Suppressor macrophage (primary cell): ENCODE results near the gene TMC4.
"Not testable (repeated sequence)": the region's sequence is repeated elsewhere in the genome, so short reads cannot be mapped to it uniquely, and the experiment has no call there.

Source experiments
- DNase-seq, 4 experiments: peaks; one replicate each; pipeline ENCODE4 v3.0.0-alpha.2; 2020 to 2022

Gene TMC4

GRCh38 chr19:54178581-54179261 lies 5.8 kb upstream of the TMC4 start:
- peak in 2 of 4 experiments; percentile 35 to 46 for DNase-seq

DNA sequence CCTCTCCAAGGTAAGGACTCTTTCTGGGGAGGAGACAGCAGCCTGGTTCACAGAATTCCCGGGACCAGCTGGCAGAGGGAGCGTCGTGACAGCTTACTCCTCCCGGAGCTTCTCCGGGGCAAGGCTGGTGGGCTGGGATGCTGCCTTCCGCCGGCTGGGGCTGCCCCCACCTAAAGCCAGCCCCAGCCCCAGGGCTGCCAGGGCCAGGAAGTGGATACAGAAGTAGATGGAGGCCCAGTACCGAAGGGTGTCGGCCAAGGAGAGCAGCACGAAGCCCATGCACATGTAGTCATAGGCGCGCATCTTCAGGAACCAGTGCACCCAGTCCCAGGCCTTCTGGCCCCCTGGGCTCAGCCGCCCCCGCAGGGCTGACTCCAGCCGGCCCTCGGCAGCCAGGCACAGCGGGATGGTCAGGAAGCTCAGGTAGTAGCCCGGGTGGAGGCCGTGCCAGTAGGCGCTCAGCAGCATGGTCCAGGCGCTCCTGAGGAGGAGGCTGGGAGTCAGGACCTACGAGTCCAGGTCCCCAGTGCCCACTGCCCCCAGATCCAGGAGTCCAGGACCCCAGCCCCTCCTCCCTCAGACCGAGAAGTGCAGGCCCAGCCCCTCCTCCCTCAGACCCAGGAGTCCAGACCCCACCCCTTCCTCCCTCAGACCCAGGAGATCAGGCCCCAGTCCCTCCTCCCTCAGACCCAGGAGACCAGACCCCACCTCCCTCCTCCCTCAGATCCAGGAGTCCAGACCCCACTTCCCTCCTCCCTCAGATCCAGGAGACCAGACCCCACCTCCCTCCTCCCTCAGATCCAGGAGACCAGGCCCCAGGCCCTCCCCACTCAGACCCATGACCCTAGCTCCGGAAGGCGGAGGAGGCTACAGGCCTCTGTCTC lies 1.2 kb upstream of the TMC4 start:
- no peak for DNase-seq

- DNase-seq: no peak
Observed at GRCh38 chr19:54173359-54173699, 369 bp upstream of the TMC4 start.

DNA sequence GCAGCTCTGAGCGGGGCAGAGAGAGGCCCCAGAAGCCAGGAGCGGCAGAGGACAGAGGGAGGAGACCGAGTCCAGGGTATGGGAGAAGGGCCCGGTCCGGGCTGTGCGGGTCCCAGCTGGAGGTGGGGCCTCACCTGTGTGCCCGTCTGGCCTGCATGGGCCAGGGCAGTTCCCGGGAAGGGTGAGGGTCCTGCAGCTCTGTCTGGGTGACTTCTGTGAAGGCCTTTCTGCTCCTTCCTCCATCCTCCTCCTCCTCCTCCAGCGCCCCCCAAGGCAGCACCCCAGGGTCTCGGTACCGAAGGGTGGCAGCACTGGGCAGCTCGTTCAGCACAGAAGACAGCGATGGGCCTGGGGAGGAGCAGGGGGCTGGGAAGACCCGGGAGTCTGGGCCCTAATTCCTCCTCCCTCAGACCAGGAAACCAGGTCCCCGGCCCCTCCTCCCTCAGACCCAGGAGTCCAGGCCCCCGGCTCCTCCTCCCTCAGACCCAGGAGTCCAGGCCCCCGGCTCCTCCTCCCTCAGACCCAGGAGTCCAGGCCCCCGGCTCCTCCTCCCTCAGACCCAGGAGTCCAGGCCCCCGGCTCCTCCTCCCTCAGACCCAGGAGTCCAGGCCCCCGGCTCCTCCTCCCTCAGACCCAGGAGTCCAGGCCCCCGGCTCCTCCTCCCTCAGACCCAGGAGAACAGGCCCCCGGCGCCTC lies 1.1 kb downstream of the TMC4 start:
- DNase-seq: not testable (repeated sequence)

DNA sequence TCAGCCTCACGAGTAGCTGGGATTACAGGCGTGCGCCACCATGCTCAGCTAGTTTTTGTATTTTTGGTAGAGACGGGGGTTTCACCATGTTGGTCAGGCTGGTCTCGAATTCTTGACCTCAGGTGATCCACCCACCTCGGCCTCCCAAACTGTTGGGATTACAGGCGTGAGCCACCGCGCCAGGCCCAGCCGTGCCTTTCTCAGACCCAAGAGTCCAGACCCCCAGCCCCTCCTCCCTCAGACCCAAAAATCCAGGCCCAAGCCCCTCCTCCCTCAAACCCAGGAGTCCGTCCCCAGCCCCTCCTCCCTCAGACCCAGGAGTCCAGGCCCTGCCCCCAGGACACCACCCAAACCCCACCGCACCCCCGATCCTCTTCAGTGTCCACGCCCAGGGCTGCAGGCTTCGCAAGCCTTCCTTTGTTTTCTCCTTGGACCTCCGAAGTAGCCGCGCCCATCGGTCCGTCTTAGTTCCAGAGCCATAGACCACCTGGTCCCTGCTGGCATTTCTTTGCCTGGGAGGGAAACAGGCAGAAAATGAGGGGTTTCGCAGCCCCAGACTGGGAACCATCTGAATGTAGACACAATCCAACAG lies 3.7 kb downstream of the TMC4 start:
- no peak for DNase-seq

DNA sequence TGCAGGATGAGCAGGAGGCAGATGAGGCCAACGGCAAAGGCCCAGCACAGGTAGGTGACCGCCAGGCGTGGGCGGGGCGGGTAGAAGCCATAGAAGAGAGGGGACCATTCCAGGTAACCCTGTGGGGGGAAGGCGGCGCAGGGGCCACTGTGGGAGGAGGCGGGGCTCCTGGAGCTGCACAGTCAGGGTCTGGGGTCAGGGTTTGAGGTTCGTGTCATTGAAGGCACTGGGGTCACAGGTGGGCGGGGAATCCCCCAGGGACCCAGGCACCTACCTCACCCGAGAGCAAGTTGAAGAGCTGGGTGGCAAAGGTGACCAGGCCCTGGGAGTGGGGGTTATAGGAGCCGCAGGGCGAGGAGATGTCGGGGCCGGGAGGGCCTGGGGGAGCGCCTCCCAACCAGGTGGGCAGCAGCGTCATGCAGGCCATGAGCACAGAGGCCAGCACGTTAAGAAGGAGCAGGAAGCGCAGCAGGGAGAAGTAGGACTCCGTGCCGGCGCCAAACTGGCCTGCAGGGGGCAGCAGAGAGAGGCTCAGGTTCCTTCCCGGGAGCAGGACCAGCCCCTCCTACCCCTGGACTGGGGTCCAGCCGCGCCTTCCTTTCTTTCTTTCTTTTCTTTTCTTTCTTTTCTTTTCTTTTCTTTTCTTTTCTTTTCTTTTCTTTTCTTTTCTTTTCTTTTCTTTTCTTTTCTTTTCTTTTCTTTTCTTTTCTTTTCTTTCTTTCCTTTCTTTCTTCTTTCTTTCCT lies 4.6 kb downstream of the TMC4 start:
- peak; percentile 92 to 97 (median 96) for DNase-seq

- DNase-seq: no peak
Observed at GRCh38 chr19:54165222-54165621, 7.7 kb downstream of the TMC4 start.

GRCh38 chr19:54164369-54165068 lies 8.4 kb downstream of the TMC4 start:
- DNase-seq: peak; percentile 47 to 87 (median 64)

DNA sequence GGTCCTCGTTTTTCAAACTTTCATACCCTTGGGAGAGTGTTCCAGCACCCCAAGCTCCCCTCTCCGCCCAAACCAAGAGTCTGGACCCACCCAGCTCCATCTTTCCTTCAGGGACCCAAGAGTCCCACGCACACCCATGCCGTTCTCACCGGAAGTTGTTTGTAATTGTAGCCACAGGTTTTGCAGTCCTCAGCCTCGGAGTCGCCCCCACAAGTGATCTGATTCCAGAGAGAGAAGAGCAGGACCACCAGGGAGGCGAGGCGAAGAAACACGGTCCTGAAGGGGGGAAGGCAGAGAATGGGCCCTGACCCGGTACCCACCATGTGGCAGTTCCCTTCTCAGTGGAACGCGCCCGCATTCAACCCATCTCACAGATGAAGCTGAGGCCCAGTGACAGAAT lies 10.1 kb downstream of the TMC4 start:
- no peak for DNase-seq

DNA sequence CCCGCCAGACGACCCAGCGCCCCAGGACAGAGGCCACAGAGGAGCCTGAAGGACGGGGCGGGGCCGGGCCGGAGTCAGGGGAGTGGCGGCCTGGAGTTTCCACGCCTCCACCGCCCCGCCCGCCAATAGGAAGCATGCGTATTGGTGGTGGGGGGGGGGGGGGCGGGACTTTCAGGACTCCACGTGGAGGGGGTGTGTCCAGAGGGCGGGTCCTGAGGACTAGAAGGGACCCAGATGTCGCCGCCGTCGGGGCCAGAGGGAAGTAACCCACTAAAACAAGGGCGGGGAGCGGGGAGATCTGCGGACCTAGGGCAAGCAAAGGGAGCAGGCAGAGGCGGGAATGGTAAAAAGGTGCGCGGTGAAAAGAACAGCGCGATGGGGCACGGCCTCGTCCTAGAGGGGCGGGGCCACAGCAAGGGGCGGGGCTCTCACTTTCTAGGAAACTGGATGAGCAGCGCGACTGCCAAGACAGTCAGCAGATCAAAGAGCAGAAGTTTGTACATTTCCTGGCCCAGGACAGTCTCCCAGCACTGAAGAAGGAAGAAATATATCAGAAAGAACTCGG lies 10.6 kb downstream of the TMC4 start:
- DNase-seq: peak; percentile 91 to 97 (median 94)

- DNase-seq: no peak
Observed at GRCh38 chr19:54160854-54161253, 12.1 kb downstream of the TMC4 start.

- DNase-seq: peak in 3 of 4 experiments; percentile 29 to 39 (median 31)
Observed at GRCh38 chr19:54160182-54160811, 12.7 kb downstream of the TMC4 start.

GRCh38 chr19:54159352-54160181 lies 13.4 kb downstream of the TMC4 start, which contains the start of gene LENG1:
Gene LENG1, minus strand, starts transcription at chr19:54159721. Its CDS starts 26 bp downstream, at chr19:54159695.
- DNase-seq: peak; percentile 100

- DNase-seq: peak; percentile 21 to 60 (median 45)
Observed at GRCh38 chr19:54158812-54159351, 14.1 kb downstream of the TMC4 start.

DNA sequence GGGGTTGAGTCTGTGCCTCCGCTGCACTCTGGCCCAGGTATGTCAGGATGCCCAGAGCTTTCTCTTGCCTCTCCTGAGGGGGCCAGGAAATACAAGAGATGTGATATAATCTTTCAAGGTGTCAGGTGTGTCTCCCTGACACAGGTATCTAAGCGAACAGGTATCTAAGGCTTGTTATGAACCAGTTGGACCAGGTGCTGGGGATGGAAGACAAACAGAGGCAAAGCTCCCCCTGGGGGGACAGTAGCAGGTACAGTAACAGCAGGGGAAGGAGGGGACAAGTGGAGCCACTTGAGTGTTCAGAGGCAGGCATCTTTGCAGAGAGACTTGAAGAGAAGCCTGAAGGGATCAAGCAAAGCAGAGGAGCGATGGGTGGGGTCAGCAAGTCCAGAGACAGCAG lies 16.0 kb downstream of the TMC4 start:
- DNase-seq: no peak

DNA sequence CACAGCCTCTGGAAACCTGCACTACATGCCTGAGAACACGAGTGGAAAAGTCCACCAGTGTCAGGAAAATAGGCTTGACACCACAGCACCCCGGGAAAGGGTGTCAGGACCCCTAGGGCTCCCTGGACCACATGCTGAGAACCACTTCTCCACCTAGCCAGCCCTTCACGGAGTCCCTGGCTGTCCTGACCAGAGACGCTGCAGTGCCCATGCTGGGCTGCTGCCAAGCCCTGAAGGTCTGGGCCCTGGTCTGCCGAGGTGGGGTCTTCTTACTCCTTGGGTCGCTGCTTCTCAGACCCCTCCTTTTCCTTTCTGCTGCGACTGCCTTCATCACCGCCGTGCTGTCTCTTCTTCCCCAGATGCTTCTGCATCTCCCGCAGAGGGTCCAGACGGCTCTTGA lies 16.5 kb downstream of the TMC4 start:
- no peak for DNase-seq

DNA sequence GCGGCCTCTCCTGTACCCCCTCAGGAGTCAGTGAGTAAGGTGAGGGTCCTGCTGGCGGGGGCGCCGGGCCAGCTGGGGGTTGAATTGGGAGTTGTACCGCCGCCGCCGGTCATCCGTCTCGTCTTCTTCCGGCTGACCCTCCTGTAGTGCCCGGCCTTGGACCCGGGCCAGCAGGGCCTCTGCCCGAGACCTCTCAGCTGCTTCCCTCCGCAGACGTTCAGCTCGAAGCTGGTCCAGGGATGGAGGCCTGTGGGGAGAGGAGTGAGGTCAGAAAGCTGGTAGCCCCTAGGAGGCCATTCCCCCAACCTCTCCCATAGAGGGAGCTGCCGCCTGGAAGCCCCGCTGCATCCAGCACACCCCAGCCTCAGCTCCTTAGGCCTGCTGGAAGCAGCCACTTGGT lies 17.3 kb downstream of the TMC4 start:
- no peak for DNase-seq

DNA sequence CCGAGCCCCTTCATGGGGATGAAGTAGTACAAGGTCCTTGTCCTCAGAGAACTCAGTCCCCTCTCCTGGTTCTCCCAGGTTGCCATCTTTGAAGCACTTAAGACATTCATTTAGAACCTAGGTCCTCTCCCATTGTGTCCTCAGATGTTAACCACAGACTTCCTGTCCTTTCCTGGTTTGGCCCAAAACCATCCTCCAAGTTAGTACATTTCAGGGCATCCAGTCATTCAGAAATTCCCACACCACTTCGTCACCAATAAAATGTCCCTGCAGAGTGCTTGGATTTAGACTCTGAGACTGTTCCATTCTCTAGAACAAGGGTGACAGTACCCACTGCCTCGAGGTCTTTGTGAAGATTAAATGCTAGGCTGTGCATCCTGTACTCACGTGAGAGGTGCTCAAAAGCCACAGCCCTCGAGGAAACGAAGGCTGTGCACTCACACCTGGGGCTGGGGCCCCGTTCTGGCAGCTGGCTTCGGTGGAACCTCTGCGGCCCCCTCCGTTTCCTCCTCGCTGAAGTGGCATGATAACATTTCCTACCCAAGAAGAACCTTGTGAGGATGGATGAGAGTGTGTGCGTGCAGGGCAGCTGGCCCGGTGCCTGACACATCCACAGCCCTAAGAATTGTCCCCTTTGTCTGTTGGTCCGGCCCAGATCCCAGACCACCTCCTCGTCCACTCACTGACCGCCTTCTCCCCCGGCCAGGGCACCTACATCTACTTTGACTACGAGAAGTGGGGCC lies 18.2 kb downstream of the TMC4 start:
- no peak for DNase-seq
